ENCODE measurements around the gene ELP4. TPM values are rescaled to one million over a fixed set of nuclear protein-coding genes. Genes with fewer than 3 reads are reported as not detected.

The ELP4 gene
- total and polyA plus RNA-seq, 9 of the 15 experiments (the other 6 are each of a cell fraction or from before 2014, with no cell fraction given) = 24.1 to 60.3 (median 38.7) TPM

DNA sequence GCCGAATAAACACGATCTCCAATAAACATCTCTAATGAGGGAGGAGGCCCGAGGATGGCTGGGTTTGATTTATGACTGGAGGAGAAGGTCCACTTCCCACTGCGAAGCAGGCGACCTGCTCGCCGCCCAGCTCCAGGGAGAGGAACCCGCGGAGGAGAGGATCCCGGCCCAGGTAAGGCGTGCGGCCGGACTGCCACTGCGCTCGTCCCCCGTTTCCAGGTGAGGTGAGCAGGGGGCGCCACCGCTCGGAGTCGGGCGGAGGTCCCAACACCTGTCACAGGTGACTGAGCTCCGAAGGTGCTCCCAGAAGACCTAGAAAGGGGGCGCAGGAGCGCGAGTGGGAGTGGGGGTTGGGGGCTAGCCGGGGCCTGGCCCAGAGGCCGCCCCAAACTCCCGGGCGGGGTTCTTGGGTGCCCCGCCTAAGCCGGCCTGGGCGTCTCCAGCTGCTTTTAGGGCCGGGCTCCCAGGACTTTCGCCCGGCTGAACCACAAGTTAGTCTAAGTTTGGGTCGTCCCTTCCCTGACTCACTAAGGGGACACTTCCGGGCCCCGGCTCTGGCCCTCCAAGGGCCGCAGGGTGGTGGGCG, 307.0 kb downstream of the ELP4 start (continued):
- TF ChIP-seq, protein P1, sequence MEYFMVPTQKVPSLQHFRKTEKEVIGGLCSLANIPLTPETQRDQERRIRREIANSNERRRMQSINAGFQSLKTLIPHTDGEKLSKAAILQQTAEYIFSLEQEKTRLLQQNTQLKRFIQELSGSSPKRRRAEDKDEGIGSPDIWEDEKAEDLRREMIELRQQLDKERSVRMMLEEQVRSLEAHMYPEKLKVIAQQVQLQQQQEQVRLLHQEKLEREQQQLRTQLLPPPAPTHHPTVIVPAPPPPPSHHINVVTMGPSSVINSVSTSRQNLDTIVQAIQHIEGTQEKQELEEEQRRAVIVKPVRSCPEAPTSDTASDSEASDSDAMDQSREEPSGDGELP (CRISPR knock-in tag; IDR thresholded peaks at IDR 0.05; ENCODE audit: borderline replicate concordance) = peak; percentile 28; the same call in 1 of the 2 replicates
- TF ChIP-seq FOSL1 (tag; conservative IDR thresholded peaks at IDR 0.05) = no peak
- no peak for TF ChIP-seq GATAD2A (IDR thresholded peaks at IDR 0.05)
- TF ChIP-seq MXI1 (IDR thresholded peaks at IDR 0.05; ENCODE audit: low read depth, low read length) = no peak

DNA sequence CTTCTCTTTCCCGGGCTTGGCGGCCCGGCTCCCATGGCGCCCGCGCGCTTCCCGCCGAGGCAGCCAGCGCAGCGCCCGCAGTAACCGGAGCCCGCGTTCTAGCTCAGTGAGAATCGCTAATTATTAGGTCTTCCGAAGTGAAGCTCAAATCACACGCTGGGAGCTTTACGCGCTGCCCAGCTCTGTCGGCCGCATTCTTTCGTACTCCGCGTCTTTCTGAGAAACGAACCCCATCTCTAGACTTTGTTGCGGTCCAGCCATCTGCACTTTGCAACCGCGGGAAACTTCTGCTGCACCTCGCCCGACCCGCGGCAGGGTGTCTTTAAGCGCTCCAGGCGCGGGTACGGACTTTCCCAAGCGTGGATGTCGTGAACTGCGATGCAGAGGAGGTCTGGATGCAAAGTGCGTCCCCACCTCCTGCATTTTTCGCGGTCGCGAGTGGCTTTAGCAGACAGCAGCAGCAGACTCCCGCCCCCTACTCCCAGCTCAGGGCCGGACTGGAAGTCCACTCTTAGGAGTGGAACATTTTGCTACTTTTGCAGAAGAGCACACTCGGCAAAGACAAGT, 307.6 kb downstream of the ELP4 start:
- H3K36me3 ChIP-seq (ENCODE audit: control insufficient read depth, insufficient read depth, low read length) = no peaks in the 10 kb centered on the region
- intact Hi-C loops (cut with micrococcal nuclease) = loop anchor here (5.0 to 10.0 kb wide), 2 partner anchors 312 to 420 kb away; partner anchors contain the start of genes ELP4 and IMMP1L
- TF ChIP-seq NFE2L1 (tag; IDR thresholded peaks at IDR 0.05; ENCODE audit: borderline replicate concordance, low read depth) (no peak), SIN3B (IDR thresholded peaks at IDR 0.05; ENCODE audit: low read depth) (no peak), CBX5 (IDR thresholded peaks at IDR 0.05; ENCODE audit: borderline replicate concordance, low read depth) (no peak), E2F1 (CRISPR knock-in tag; IDR thresholded peaks at IDR 0.05) (no peak), ZNF41 (CRISPR knock-in tag; conservative IDR thresholded peaks at IDR 0.05) (no peak), RAD21 (CRISPR knock-in tag; conservative IDR thresholded peaks at IDR 0.05 in 1 of 2, IDR thresholded peaks at IDR 0.05 in 1 of 2) (no peak), NRF1 (conservative IDR thresholded peaks at IDR 0.05 in 1 of 2, IDR thresholded peaks at IDR 0.05 in 1 of 2) (peak; percentile 13 to 43; a peak in 1 of 4 replicates)
- TF ChIP-seq, protein P2, sequence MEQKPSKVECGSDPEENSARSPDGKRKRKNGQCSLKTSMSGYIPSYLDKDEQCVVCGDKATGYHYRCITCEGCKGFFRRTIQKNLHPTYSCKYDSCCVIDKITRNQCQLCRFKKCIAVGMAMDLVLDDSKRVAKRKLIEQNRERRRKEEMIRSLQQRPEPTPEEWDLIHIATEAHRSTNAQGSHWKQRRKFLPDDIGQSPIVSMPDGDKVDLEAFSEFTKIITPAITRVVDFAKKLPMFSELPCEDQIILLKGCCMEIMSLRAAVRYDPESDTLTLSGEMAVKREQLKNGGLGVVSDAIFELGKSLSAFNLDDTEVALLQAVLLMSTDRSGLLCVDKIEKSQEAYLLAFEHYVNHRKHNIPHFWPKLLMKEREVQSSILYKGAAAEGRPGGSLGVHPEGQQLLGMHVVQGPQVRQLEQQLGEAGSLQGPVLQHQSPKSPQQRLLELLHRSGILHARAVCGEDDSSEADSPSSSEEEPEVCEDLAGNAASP (IDR thresholded peaks at IDR 0.05) = no peak
- TF ChIP-seq, protein P3, sequence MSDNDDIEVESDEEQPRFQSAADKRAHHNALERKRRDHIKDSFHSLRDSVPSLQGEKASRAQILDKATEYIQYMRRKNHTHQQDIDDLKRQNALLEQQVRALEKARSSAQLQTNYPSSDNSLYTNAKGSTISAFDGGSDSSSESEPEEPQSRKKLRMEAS (CRISPR knock-in tag; IDR thresholded peaks at IDR 0.05) = no peak
- TF ChIP-seq, protein P4, sequence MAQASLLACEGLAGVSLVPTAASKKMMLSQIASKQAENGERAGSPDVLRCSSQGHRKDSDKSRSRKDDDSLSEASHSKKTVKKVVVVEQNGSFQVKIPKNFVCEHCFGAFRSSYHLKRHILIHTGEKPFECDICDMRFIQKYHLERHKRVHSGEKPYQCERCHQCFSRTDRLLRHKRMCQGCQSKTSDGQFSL (CRISPR knock-in tag; IDR thresholded peaks at IDR 0.05) = no peak
- TF ChIP-seq, protein P4 (tag; IDR thresholded peaks at IDR 0.05) = no peak

More for the DNA sequence above, 307.6 kb downstream of the ELP4 start:
- Histone ChIP-seq H3K9me3 (replicated peaks; ENCODE audit: control insufficient read depth, insufficient read depth, low read depth, low read length) (no peaks in the 10 kb centered on the region), H3K4me1 (replicated peaks in 1 of 2; ENCODE audit: control insufficient read depth in 2 of 2, insufficient read depth in 2 of 2, low read length in 2 of 2) (peaks cover 0 to 52% of the 10 kb centered on the region in 2 experiments; a peak in 3 of 5 replicates), H4K20me1 (replicated peaks; ENCODE audit: control insufficient read depth, insufficient read depth, low read length) (no peaks in the 10 kb centered on the region), H3K4me2 (ENCODE audit: insufficient read depth, low read length) (peak overlapping the region; percentile 58; the same call in 1 of the 2 replicates), H2AFZ (ENCODE audit: low read depth, low read length) (peak overlapping the region; percentile 62), H3K4me3 (peak overlapping the region; percentile 34), H3K27me3 (ENCODE audit: control insufficient read depth in 2 of 2, insufficient read depth in 2 of 2, low read length in 2 of 2) (peaks cover 28 to 68% of the 10 kb centered on the region in 2 experiments), H3K9me1 (ENCODE audit: control insufficient read depth, insufficient read depth, low read length) (no peaks in the 10 kb centered on the region), H3K79me2 (ENCODE audit: control insufficient read depth, insufficient read depth, low read length) (no peaks in the 10 kb centered on the region), H3K9ac (ENCODE audit: insufficient read depth in 1 of 2, low read depth in 2 of 2, low read length in 2 of 2) (peak overlapping the region in 1 of 2 experiments; percentile 45; a peak in 2 of 4 replicates), H3K27ac (ENCODE audit: extremely low read depth, low read depth, low read length) (no peak overlapping the region)
- POLR2A ChIA-PET = interaction anchor here (0.6 to 1.0 kb wide), 3 partner anchors 17 to 38 kb away, joined by 3 read pairs; no protein-coding TSS in a partner anchor
- ATAC-seq = peak; percentile 33
- CTCF ChIA-PET (ENCODE audit: low intra/inter-chr PET ratio) = no interaction called here
- DNase-seq (ENCODE audit: extremely low read depth in 1 of 4, low spot score in 3 of 4) = peak in 2 of 4 experiments; percentile 14 to 19
- no peak for FAIRE-seq
- 6% methylated on average over 47 of the region's 48 CpGs for WGBS (ENCODE audit: insufficient coverage, low coverage, missing lambda C conversion rate)
- BruUV-seq (replicated peaks) = no TSS peak
- in situ Hi-C loops (cut with MboI) = no loop called here

Measured in K562 (cell line).